MCF 10A (cell line): ENCODE results near the gene AHCYL1. TPM values are rescaled to one million over a fixed set of nuclear protein-coding genes. Genes with fewer than 3 reads are reported as not detected.

ENCODE experiments used
- BruUV-seq: library from RNA; stranded (reverse); fragments of 400-500 nt; replicated peaks from 2 replicates; lab custom pipeline; 2021; lab: Mats Ljungman, UMichigan
- CTCF ChIA-PET: fragments of 300-600 bp; sonication (Branson Sonifier 250); formaldehyde crosslinking; extraction: SDS; loops from one replicate; lab custom pipeline; 2021; ENCODE audit warnings: antibody characterized with exemption, inconsistent platforms; lab: Yijun Ruan, JAX
- POLR2A ChIA-PET: fragments of 300-600, 350-650 bp; sonication (Branson Sonifier 250); formaldehyde crosslinking; extraction: SDS; loops from one replicate; lab custom pipeline; 2020; ENCODE audit warnings: antibody characterized with exemption, inconsistent platforms; lab: Yijun Ruan, JAX
- DNase-seq: peaks from one replicate; pipeline ENCODE4 v3.0.0-alpha.2; 2018; ENCODE audit not compliant: unreplicated experiment
- H3K27ac Mint-ChIP-seq: one replicate; pipeline ENCODE4 v1.8.0; 2022; ENCODE audit warnings: mild to moderate bottlenecking, low read depth, mixed read lengths; ENCODE audit not compliant: unreplicated experiment
- H3K27me3 Mint-ChIP-seq: one replicate; pipeline ENCODE4 v1.8.0; 2022; ENCODE audit warnings: mixed read lengths; ENCODE audit not compliant: insufficient read depth, unreplicated experiment
- H3K36me3 Mint-ChIP-seq: one replicate; pipeline ENCODE4 v1.8.0; 2022; ENCODE audit warnings: mild to moderate bottlenecking, moderate library complexity, mixed read lengths; ENCODE audit not compliant: insufficient read depth, unreplicated experiment
- H3K4me1 Mint-ChIP-seq: one replicate; pipeline ENCODE4 v1.8.0; 2022; ENCODE audit warnings: mixed read lengths; ENCODE audit not compliant: insufficient read depth, unreplicated experiment
- H3K4me3 Mint-ChIP-seq: one replicate; pipeline ENCODE4 v1.8.0; 2022; ENCODE audit warnings: mild to moderate bottlenecking, moderate library complexity, mixed read lengths; ENCODE audit not compliant: unreplicated experiment
- H3K9me3 Mint-ChIP-seq: one replicate; pipeline ENCODE4 v1.8.0; 2022; ENCODE audit warnings: mixed read lengths; ENCODE audit not compliant: unreplicated experiment
- CTCF ChIP-seq: fragments of 200-600 bp; IDR thresholded peaks from one replicate; pipeline ENCODE4 v1.8.0; 2022; ENCODE audit warnings: antibody characterized with exemption, mild to moderate bottlenecking; ENCODE audit not compliant: unreplicated experiment
- intact Hi-C: fragments of 100-400 bp; cut with micrococcal nuclease; formaldehyde crosslinking; loops from 2 replicates; pipeline ENCODE4 v1.14.1; 2022
- total RNA-seq: library from RNA; stranded (reverse); gene quantifications from 2 replicates; pipeline ENCODE4 v1.2.3, GENCODE V29; 2022

AHCYL1 gene
- total RNA-seq, 1 experiment from 2014 or later = 104 TPM

- ChIA-PET POLR2A (interaction anchor here (0.7 to 1.0 kb wide), 3 partner anchors 21 to 276 kb away, joined by 3 to 4 read pairs (median 4); no protein-coding TSS in a partner anchor), CTCF (interaction anchor here (0.7 to 2.5 kb wide), 17 partner anchors 11 to 243 kb away, joined by 3 to 17 read pairs (median 5); partner anchors contain the start of genes AHCYL1, ALX3 and STRIP1)
- intact Hi-C loops = loop anchor here (10.0 kb wide), 1 partner anchor 436 kb away; no protein-coding TSS in a partner anchor
- Mint-ChIP-seq H3K36me3 (peaks cover 45% of the 10 kb centered on the region), H3K4me3 (no peak overlapping the region), H3K27ac (no peak overlapping the region), H3K9me3 (no peaks in the 10 kb centered on the region), H3K27me3 (no peaks in the 10 kb centered on the region), H3K4me1 (no peaks in the 10 kb centered on the region)
- DNase-seq = no peak
- no peak for TF ChIP-seq CTCF
- BruUV-seq = no TSS peak
These were observed 74.7 kb downstream of the AHCYL1 start for GRCh38 chr1:110059133-110059863.

GRCh38 chr1:110060034-110060661 lies 75.6 kb downstream of the AHCYL1 start:
- Mint-ChIP-seq H3K9me3 (no peaks in the 10 kb centered on the region), H3K4me3 (no peak overlapping the region), H3K27ac (no peak overlapping the region), H3K36me3 (peaks cover 42% of the 10 kb centered on the region), H3K27me3 (no peaks in the 10 kb centered on the region), H3K4me1 (no peaks in the 10 kb centered on the region)
- BruUV-seq = no TSS peak
- intact Hi-C loops = no loop called here
- peak; percentile 59 for DNase-seq
- POLR2A ChIA-PET = interaction anchor here (0.7 to 1.0 kb wide), 3 partner anchors 22 to 275 kb away, joined by 3 to 4 read pairs (median 4); no protein-coding TSS in a partner anchor
- CTCF ChIA-PET = interaction anchor here (0.5 to 2.5 kb wide), 28 partner anchors 9 to 242 kb away, joined by 3 to 17 read pairs (median 5); partner anchors contain the start of genes AHCYL1, ALX3 and STRIP1
- TF ChIP-seq CTCF = peak; percentile 82

- ChIA-PET POLR2A (no interaction called here), CTCF (interaction anchor here (0.5 to 2.5 kb wide), 25 partner anchors 10 to 136 kb away, joined by 3 to 17 read pairs (median 5); partner anchors contain the start of genes ALX3 and STRIP1)
- DNase-seq = no peak
- no peaks in the 10 kb centered on the region for H3K27me3 Mint-ChIP-seq
- H3K4me3 Mint-ChIP-seq = no peak overlapping the region
- no peaks in the 10 kb centered on the region for H3K4me1 Mint-ChIP-seq
- no peak for TF ChIP-seq CTCF
- peaks cover 36% of the 10 kb centered on the region for H3K36me3 Mint-ChIP-seq
- intact Hi-C loops = no loop called here
- no peaks in the 10 kb centered on the region for H3K9me3 Mint-ChIP-seq
- H3K27ac Mint-ChIP-seq = no peak overlapping the region
- no TSS peak for BruUV-seq
These were observed 76.1 kb downstream of the AHCYL1 start for GRCh38 chr1:110060662-110061060.

- Mint-ChIP-seq H3K27me3 (no peaks in the 10 kb centered on the region), H3K4me3 (no peak overlapping the region), H3K36me3 (peaks cover 31% of the 10 kb centered on the region), H3K27ac (no peak overlapping the region), H3K9me3 (no peaks in the 10 kb centered on the region), H3K4me1 (no peaks in the 10 kb centered on the region)
- no peak for TF ChIP-seq CTCF
- intact Hi-C loops = no loop called here
- no peak for DNase-seq
- ChIA-PET CTCF (interaction anchor here (0.6 to 2.5 kb wide), 3 partner anchors 12 to 421 kb away, joined by 4 to 12 read pairs (median 4); no protein-coding TSS in a partner anchor), POLR2A (no interaction called here)
- no TSS peak for BruUV-seq
These were observed 76.8 kb downstream of the AHCYL1 start for GRCh38 chr1:110061341-110061740.
